Gastroesophageal sphincter (tissue), 4 donors: ENCODE data around the gene CXXC1. TPM values are rescaled to one million over a fixed set of nuclear protein-coding genes. Genes with fewer than 3 reads are reported as not detected.
"Not testable (repeated sequence)": the region's sequence is repeated elsewhere in the genome, so short reads cannot be mapped to it uniquely, and the experiment has no call there.

Source experiments
- ATAC-seq: fragments of 150-250 bp; one replicate; pipeline ENCODE4 v1.9.1; 2016; ENCODE audit warnings: mild to moderate bottlenecking, moderate library complexity
- H3K27ac ChIP-seq, 4 donors: fragments of 200-600 bp; sonication (generic) in 3 of 4; 1 replicate in 3 of 4; 2 replicates in 1 of 4; pipeline ENCODE4 v1.5.1; 2016 to 2019
- H3K27me3 ChIP-seq: fragments of 200-600 bp; sonication (generic); one replicate; pipeline ENCODE4 v1.5.1; 2019
- H3K36me3 ChIP-seq, 2 donors: fragments of 200-600 bp; sonication (generic); one replicate each; pipeline ENCODE4 v1.5.1; 2019; ENCODE audit warnings: control low read depth in 1 of 2
- H3K4me1 ChIP-seq, 3 donors: fragments of 200-600 bp; sonication (generic); 1 replicate in 2 of 3; 2 replicates in 1 of 3; pipeline ENCODE4 v1.5.1; 2016 to 2019; ENCODE audit warnings: control low read depth in 2 of 3
- H3K4me3 ChIP-seq, 2 donors: fragments of 200-600 bp; sonication (generic); one replicate each; pipeline ENCODE4 v1.5.1; 2019; ENCODE audit warnings: mild to moderate bottlenecking in 1 of 2, moderate library complexity in 1 of 2
- H3K9me3 ChIP-seq, 3 donors: fragments of 200-600 bp; sonication (generic); one replicate each; pipeline ENCODE4 v1.5.1; 2017 to 2019; ENCODE audit warnings: control low read depth in 2 of 3
- CTCF ChIP-seq, 4 experiments: fragments of 200-600 bp in 2 of 4; fragments of 450-650 bp in 2 of 4; sonication (generic) in 1 of 4; IDR thresholded peaks; one replicate each; pipeline ENCODE4 v1.5.1; 2017 to 2019; ENCODE audit warnings: antibody characterized with exemption in 4 of 4, mild to moderate bottlenecking in 2 of 4, moderate library complexity in 2 of 4
- EP300 ChIP-seq: sonication (generic); formaldehyde crosslinking; IDR thresholded peaks from one replicate; pipeline ENCODE4 v1.6.1; 2017; ENCODE audit warnings: antibody characterized with exemption, mild to moderate bottlenecking
- POLR2A ChIP-seq, 2 donors: fragments of 450-650 bp; IDR thresholded peaks; one replicate each; pipeline ENCODE4 v1.6.1; 2017; ENCODE audit warnings: antibody characterized with exemption in 2 of 2, mild to moderate bottlenecking in 2 of 2, moderate library complexity in 1 of 2
- POLR2AphosphoS5 ChIP-seq: sonication (generic); formaldehyde crosslinking; IDR thresholded peaks from one replicate; pipeline ENCODE4 v1.6.1; 2017; ENCODE audit warnings: antibody characterized with exemption
- WGBS, 2 donors: methylation state at CpG; one replicate each; pipeline ENCODE4 v1.1.5; 2018; ENCODE audit warnings: low coverage in 1 of 2; 5-methylcytosine and 5-hydroxymethylcytosine counted together
- total RNA-seq, 4 donors: library from RNA; depleted of rRNA; stranded (reverse); fragments of >200 nt; gene quantifications; one replicate each; pipeline ENCODE4 v1.1.0, GENCODE V29; 2016

CXXC1 gene
- total RNA-seq, 4 donors from 2014 or later, result 44.4 to 54.9 (median 51.5) TPM

- Histone ChIP-seq H3K9me3 (no peaks in the 10 kb centered on the region), H3K27ac (no peak overlapping the region), H3K4me1 (peaks cover 0 to 3% (median 0%) of the 10 kb centered on the region in 3 donors), H3K27me3 (peaks cover 6% of the 10 kb centered on the region), H3K36me3 (no peaks in the 10 kb centered on the region), H3K4me3 (no peak overlapping the region)
- TF ChIP-seq POLR2AphosphoS5, result no peak
- TF ChIP-seq EP300, result no peak
- no peak for TF ChIP-seq CTCF (IDR thresholded peaks at IDR 0.05)
- TF ChIP-seq POLR2A (IDR thresholded peaks at IDR 0.05), result no peak
- WGBS, 2 donors, result 83 to 88% methylated on average over 2 of the region's 2 CpGs
- no peak for ATAC-seq
These were observed 25.6 kb upstream of the CXXC1 start for GRCh38 chr18:50313031-50313607.

- WGBS, 2 donors, result 67 to 76% methylated on average over 6 to 7 of the region's 7 CpGs
- ATAC-seq, result no peak
- no peaks in the 10 kb centered on the region for H3K9me3 ChIP-seq
- H3K27me3 ChIP-seq, result no peaks in the 10 kb centered on the region
- H3K4me1 ChIP-seq, result peaks cover 0 to 6% (median 0%) of the 10 kb centered on the region in 3 donors
- H3K36me3 ChIP-seq, result no peaks in the 10 kb centered on the region
- H3K27ac ChIP-seq, result no peak overlapping the region
- TF ChIP-seq POLR2AphosphoS5, result no peak
- no peak for TF ChIP-seq CTCF (IDR thresholded peaks at IDR 0.05)
- TF ChIP-seq POLR2A (IDR thresholded peaks at IDR 0.05), result no peak
- TF ChIP-seq EP300, result no peak
- H3K4me3 ChIP-seq, result no peak overlapping the region
These were observed 25.0 kb upstream of the CXXC1 start for GRCh38 chr18:50312296-50313030.

DNA sequence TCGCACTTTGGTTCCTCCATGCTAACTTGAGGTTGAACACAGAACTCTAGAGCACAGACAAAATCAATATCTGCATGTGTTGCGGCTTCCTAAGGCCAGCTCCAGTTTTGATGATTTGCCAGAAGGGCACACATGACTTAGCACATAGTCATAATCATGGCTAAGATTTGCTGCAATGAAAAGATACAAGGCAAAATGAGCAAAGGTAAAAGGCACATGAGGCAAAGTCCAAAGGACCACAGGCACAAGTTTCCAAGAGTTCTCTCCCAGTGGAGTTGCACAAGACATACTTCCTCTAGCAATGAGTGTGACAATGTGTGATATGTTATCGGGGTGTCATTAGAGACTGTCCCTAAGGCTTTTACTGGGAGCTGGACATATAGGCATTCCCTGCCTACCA lies 24.2 kb upstream of the CXXC1 start:
- H3K27ac ChIP-seq, result no peak overlapping the region
- ATAC-seq, result no peak

DNA sequence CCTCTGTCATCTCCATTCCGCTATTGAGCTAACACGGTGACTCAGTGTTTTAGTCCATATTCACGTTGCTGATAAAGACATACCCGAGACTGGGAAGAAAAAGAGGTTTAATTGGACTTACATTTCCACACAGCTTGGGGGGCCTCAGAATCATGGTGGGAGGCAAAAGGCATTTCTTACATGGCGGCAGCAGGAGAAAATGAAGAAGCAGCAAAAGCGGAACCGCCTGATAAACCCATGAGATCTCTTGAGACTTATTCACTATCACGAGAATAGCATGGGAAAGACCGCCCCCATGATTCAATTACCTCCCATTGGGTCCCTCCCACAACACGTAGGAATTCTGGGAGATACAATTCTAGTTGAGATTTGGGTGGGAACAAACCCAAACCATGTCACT lies 22.6 kb upstream of the CXXC1 start:
- Histone ChIP-seq H3K36me3 (no peaks in the 10 kb centered on the region), H3K27ac (no peak overlapping the region), H3K9me3 (no peaks in the 10 kb centered on the region), H3K4me3 (no peak overlapping the region), H3K27me3 (no peaks in the 10 kb centered on the region), H3K4me1 (peaks cover 0 to 12% (median 4%) of the 10 kb centered on the region in 3 donors)
- TF ChIP-seq POLR2A (IDR thresholded peaks at IDR 0.05), result no peak
- TF ChIP-seq POLR2AphosphoS5, result no peak
- no peak for TF ChIP-seq CTCF (IDR thresholded peaks at IDR 0.05)
- no peak for TF ChIP-seq EP300
- 81 to 83% methylated on average over 5 to 7 of the region's 10 CpGs for WGBS, 2 donors
- no peak for ATAC-seq

More for the DNA sequence above, 24.2 kb upstream of the CXXC1 start:
- 86 to 100% methylated on average over 1 to 3 of the region's 3 CpGs for WGBS, 2 donors
- TF ChIP-seq POLR2AphosphoS5 (no peak), CTCF (IDR thresholded peaks at IDR 0.05) (no peak), POLR2A (IDR thresholded peaks at IDR 0.05) (no peak), EP300 (no peak)
- H3K27me3 ChIP-seq, result no peaks in the 10 kb centered on the region
- H3K4me3 ChIP-seq, result no peak overlapping the region
- peaks cover 0 to 12% (median 4%) of the 10 kb centered on the region in 3 donors for H3K4me1 ChIP-seq
- no peaks in the 10 kb centered on the region for H3K36me3 ChIP-seq
- H3K9me3 ChIP-seq, result no peaks in the 10 kb centered on the region

GRCh38 chr18:50308851-50309250 lies 21.4 kb upstream of the CXXC1 start:
- not testable (repeated sequence) for ATAC-seq, H3K27ac ChIP-seq, H3K27me3 ChIP-seq, H3K9me3 ChIP-seq, H3K4me3 ChIP-seq, H3K36me3 ChIP-seq
- H3K4me1 ChIP-seq, result peaks cover 0 to 12% (median 4%) of the 10 kb centered on the region in 3 donors
- WGBS, 2 donors, result 67 to 80% methylated on average over 1 to 5 of the region's 5 CpGs
